IMR-90 (cell line): ENCODE data around the gene PHC2. TPM values are rescaled to one million over a fixed set of nuclear protein-coding genes. Genes with fewer than 3 reads are reported as not detected.

Experiments
- ATAC-seq: fragments of 200-7000 bp; cut with Tn5 transposase; 2 replicates; pipeline ENCODE4 v1.9.1; 2020; ENCODE audit warnings: low read depth, mild to moderate bottlenecking, moderate library complexity
- BruUV-seq: library from RNA; stranded (reverse); fragments of 400-500 nt; replicated peaks from 2 replicates; lab custom pipeline; 2021; lab: Mats Ljungman, UMichigan
- CTCF ChIA-PET: fragments of 300-600 bp; formaldehyde crosslinking; extraction: SDS; loops from one replicate; lab custom pipeline; 2021; ENCODE audit warnings: antibody characterized with exemption; lab: Yijun Ruan, JAX
- POLR2A ChIA-PET: fragments of 300-600 bp; sonication (Branson Sonifier 250); formaldehyde crosslinking; loops from one replicate; lab custom pipeline; 2022; ENCODE audit warnings: antibody characterized with exemption; ENCODE audit not compliant: unreplicated experiment; lab: Charles Lee
- DNase-seq: peaks from one replicate; pipeline ENCODE4 v3.0.0; 2013
- H2AFZ ChIP-seq: replicated peaks from 2 replicates; pipeline ENCODE3; 2013; ENCODE audit warnings: low read length, mild to moderate bottlenecking; ENCODE audit not compliant: poor library complexity
- H2AK5ac ChIP-seq: 2 replicates; pipeline ENCODE4 v1.6.1; 2013; ENCODE audit warnings: low read depth, low read length, inconsistent platforms
- H2AK9ac ChIP-seq: replicated peaks from 2 replicates; pipeline ENCODE3; 2013; ENCODE audit warnings: mild to moderate bottlenecking, low read depth, low read length, moderate library complexity; ENCODE audit not compliant: poor library complexity
- H2BK120ac ChIP-seq: 2 replicates; pipeline ENCODE4 v1.6.1; 2013; ENCODE audit warnings: low read depth, low read length, inconsistent platforms
- H2BK15ac ChIP-seq: 3 replicates; pipeline ENCODE4 v1.6.1; 2013; ENCODE audit warnings: low read depth, low read length, inconsistent platforms
- H2BK20ac ChIP-seq: 2 replicates; pipeline ENCODE4 v1.6.1; 2013; ENCODE audit warnings: low read depth, mild to moderate bottlenecking, inconsistent platforms, low read length, moderate library complexity
- H2BK5ac ChIP-seq: 2 replicates; pipeline ENCODE4 v1.6.1; 2013; ENCODE audit warnings: mild to moderate bottlenecking, low read depth, low read length, inconsistent platforms; ENCODE audit not compliant: poor library complexity, severe bottlenecking
- H3K14ac ChIP-seq: replicated peaks from 2 replicates; pipeline ENCODE4 v1.6.1; 2013; ENCODE audit warnings: low read depth, low read length, inconsistent platforms
- H3K18ac ChIP-seq: 2 replicates; pipeline ENCODE4 v1.6.1; 2013; ENCODE audit warnings: low read depth, low read length, control low read depth
- H3K23ac ChIP-seq: 2 replicates; pipeline ENCODE4 v1.6.1; 2013; ENCODE audit warnings: low read depth, low read length, inconsistent platforms
- H3K27ac ChIP-seq: 2 replicates; pipeline ENCODE4 v1.5.1; 2013; ENCODE audit warnings: mild to moderate bottlenecking, control low read depth, low read length; ENCODE audit not compliant: insufficient read depth
- H3K27me3 ChIP-seq: 2 replicates; pipeline ENCODE4 v1.6.1; 2013; ENCODE audit warnings: low read length; ENCODE audit not compliant: control insufficient read depth, insufficient read depth
- H3K36me3 ChIP-seq: 2 replicates; pipeline ENCODE4 v1.6.1; 2013; ENCODE audit warnings: low read length, mixed read lengths; ENCODE audit not compliant: control insufficient read depth, insufficient read depth
- H3K4ac ChIP-seq: 2 replicates; pipeline ENCODE4 v1.6.1; 2013; ENCODE audit warnings: low read depth, low read length, inconsistent platforms
- H3K4me1 ChIP-seq: 2 replicates; pipeline ENCODE4 v1.6.1; 2013; ENCODE audit warnings: low read length, mixed read lengths; ENCODE audit not compliant: control insufficient read depth, insufficient read depth
- H3K4me2 ChIP-seq: 2 replicates; pipeline ENCODE4 v1.6.1; 2013; ENCODE audit warnings: low read depth, mild to moderate bottlenecking, control low read depth, low read length, moderate library complexity
- H3K4me3 ChIP-seq: 2 replicates; pipeline ENCODE4 v1.5.1; 2013; ENCODE audit warnings: low read depth, mild to moderate bottlenecking, control low read depth, low read length, moderate library complexity; ENCODE audit not compliant: insufficient read depth
- H3K56ac ChIP-seq: 2 replicates; pipeline ENCODE4 v1.6.1; 2013; ENCODE audit warnings: low read length, inconsistent platforms; ENCODE audit not compliant: insufficient read depth; ENCODE audit errors: extremely low read depth
- H3K79me1 ChIP-seq, 2 experiments: 2 replicates each; pipeline ENCODE4 v1.6.1; 2013; ENCODE audit warnings: low read length in 2 of 2, inconsistent platforms in 1 of 2, low read depth in 1 of 2
- H3K9ac ChIP-seq: 2 replicates; pipeline ENCODE4 v1.6.1; 2013; ENCODE audit warnings: low read depth, low read length, control low read depth
- H3K9me1 ChIP-seq: 2 replicates; pipeline ENCODE4 v1.6.1; 2013; ENCODE audit warnings: low read length, inconsistent platforms; ENCODE audit not compliant: insufficient read depth
- H3K9me3 ChIP-seq: 2 replicates; pipeline ENCODE4 v1.6.1; 2013; ENCODE audit warnings: low read length; ENCODE audit not compliant: control insufficient read depth, insufficient read depth
- H4K20me1 ChIP-seq: 2 replicates; pipeline ENCODE4 v1.6.1; 2013; ENCODE audit warnings: low read length, inconsistent platforms; ENCODE audit not compliant: insufficient read depth
- H4K5ac ChIP-seq: 2 replicates; pipeline ENCODE4 v1.6.1; 2013; ENCODE audit warnings: mild to moderate bottlenecking, low read depth, low read length, control low read depth
- H4K8ac ChIP-seq, 2 experiments: 2 replicates each; pipeline ENCODE4 v1.6.1; 2013; ENCODE audit warnings: low read depth in 2 of 2, low read length in 2 of 2, control low read depth in 1 of 2, inconsistent platforms in 1 of 2
- H4K91ac ChIP-seq: 2 replicates; pipeline ENCODE4 v1.6.1; 2013; ENCODE audit warnings: low read depth, low read length, inconsistent platforms; ENCODE audit not compliant: insufficient read depth
- BHLHE40 ChIP-seq: fragments of 150-350 bp; IDR thresholded peaks from 2 replicates; pipeline ENCODE4 v1.6.1; 2016; ENCODE audit warnings: mild to moderate bottlenecking, low read depth, low read length
- CEBPB ChIP-seq: IDR thresholded peaks from 2 replicates; pipeline ENCODE4 v1.6.1; 2012; ENCODE audit warnings: low read depth, low read length, improper control_type of control experiment
- CHD1 ChIP-seq: IDR thresholded peaks from 2 replicates; pipeline ENCODE4 v1.6.1; 2012; ENCODE audit warnings: low read depth, low read length, improper control_type of control experiment
- ELK1 ChIP-seq: fragments of 150-350 bp; IDR thresholded peaks from 2 replicates; pipeline ENCODE4 v1.6.1; 2016; ENCODE audit warnings: low read depth, mild to moderate bottlenecking, low read length, moderate library complexity, borderline replicate concordance
- FOS ChIP-seq: fragments of 150-350 bp; IDR thresholded peaks from 2 replicates; pipeline ENCODE4 v1.6.1; 2016; ENCODE audit warnings: low read depth, low read length
- MAFK ChIP-seq: IDR thresholded peaks from 2 replicates; pipeline ENCODE4 v1.6.1; 2012; ENCODE audit warnings: low read depth, low read length, improper control_type of control experiment
- MAZ ChIP-seq: IDR thresholded peaks from 2 replicates; pipeline ENCODE4 v1.6.1; 2012; ENCODE audit warnings: low read depth, mild to moderate bottlenecking, low read length, improper control_type of control experiment, moderate library complexity, borderline replicate concordance
- MXI1 ChIP-seq: IDR thresholded peaks from 2 replicates; pipeline ENCODE4 v1.6.1; 2012; ENCODE audit warnings: low read depth, mild to moderate bottlenecking, low read length, moderate library complexity, borderline replicate concordance
- NFE2L2 ChIP-seq: fragments of 150-350 bp; IDR thresholded peaks from 2 replicates; pipeline ENCODE4 v1.6.1; 2016; ENCODE audit warnings: low read depth, mild to moderate bottlenecking, low read length
- POLR2A ChIP-seq: IDR thresholded peaks from 2 replicates; pipeline ENCODE4 v1.6.1; 2012; ENCODE audit warnings: mild to moderate bottlenecking, low read depth, low read length
- RCOR1 ChIP-seq: IDR thresholded peaks from 2 replicates; pipeline ENCODE4 v1.6.1; 2012; ENCODE audit warnings: mild to moderate bottlenecking, low read length, improper control_type of control experiment; ENCODE audit not compliant: insufficient replicate concordance
- RFX5 ChIP-seq: IDR thresholded peaks from 2 replicates; pipeline ENCODE4 v1.8.0; 2012; ENCODE audit warnings: low read depth, mild to moderate bottlenecking, low read length, moderate library complexity
- SMC3 ChIP-seq: fragments of 150-350 bp; IDR thresholded peaks from 2 replicates; pipeline ENCODE4 v1.6.1; 2016; ENCODE audit warnings: low read depth, mild to moderate bottlenecking, antibody characterized with exemption, low read length, moderate library complexity
- WGBS, 2 experiments: methylation state at CpG; one replicate each; pipeline versions ENCODE4 v1.1.5 to v1.1.7; 2013; ENCODE audit warnings: missing lambda C conversion rate in 2 of 2; ENCODE audit not compliant: insufficient read length in 1 of 2; ENCODE audit errors: extremely low coverage in 2 of 2; 5-methylcytosine and 5-hydroxymethylcytosine counted together
- dilution Hi-C: fragments of 300-500 bp; cut with HindIII; formaldehyde crosslinking; loops from one replicate; pipeline ENCODE4 v1.14.3; 2018; ENCODE audit warnings: low sequenced_read_pairs; ENCODE audit not compliant: unreplicated experiment
- in situ Hi-C: fragments of 300-500 bp; cut with MboI; formaldehyde crosslinking; loops from 3 replicates; pipeline ENCODE4 v1.14.3; 2019; ENCODE audit warnings: low sequenced_read_pairs, inconsistent platforms, mixed read lengths
- intact Hi-C: fragments of 100-400 bp; cut with micrococcal nuclease; formaldehyde crosslinking; loops from 2 replicates; pipeline ENCODE4 v1.10.0; 2022
- polyA plus RNA-seq, 3 experiments: library from polyadenylated mRNA; depleted of rRNA; stranded (reverse); fragments of >200 nt; gene quantifications; 2 replicates each; pipeline ENCODE4 v1.2.3, GENCODE V29; 2012; ENCODE audit warnings: low replicate concordance in 1 of 3
- total RNA-seq: library from RNA; depleted of rRNA; stranded (reverse); fragments of >200 nt; gene quantifications from 2 replicates; pipeline ENCODE4 v1.2.3, GENCODE V29; 2012
- TF ChIP-seq, protein P1 (sequence below): conservative IDR thresholded peaks from 2 replicates; pipeline ENCODE4 v1.5.1; 2012; ENCODE audit warnings: mild to moderate bottlenecking, low read depth, low read length, improper control_type of control experiment
- TF ChIP-seq, protein P2 (sequence below): fragments of 150-350 bp; IDR thresholded peaks from 2 replicates; pipeline ENCODE4 v1.6.1; 2017; ENCODE audit warnings: mild to moderate bottlenecking, antibody characterized with exemption, low read length, low read depth

PHC2 gene
- total and polyA plus RNA-seq, 2 of the 4 experiments (the other 2 are of a cell fraction): 46.4 to 98.1 TPM

DNA sequence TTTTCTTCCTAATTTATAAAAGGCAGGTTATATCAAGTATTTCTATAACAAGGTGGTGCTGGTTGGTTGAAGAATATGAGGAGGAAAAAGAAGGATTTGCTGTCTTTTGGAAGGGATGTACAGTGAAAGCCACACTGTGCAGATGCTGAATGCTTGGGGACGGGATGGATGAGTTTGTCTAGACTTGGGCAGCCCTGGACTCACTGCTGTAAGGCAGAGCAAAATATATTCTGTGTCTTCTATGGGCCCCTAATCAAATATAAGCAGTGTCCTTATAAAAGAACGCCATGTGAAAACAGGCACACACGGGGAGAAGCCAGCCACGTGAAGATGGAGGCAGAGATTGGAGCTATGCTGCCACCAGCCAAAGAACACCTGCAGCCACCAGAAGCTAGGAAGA, 47.4 kb downstream of the PHC2 start:
- Histone ChIP-seq H3K79me1 (peaks cover 17 to 39% of the 10 kb centered on the region in 2 experiments), H3K9ac (no peak overlapping the region), H2BK5ac (peak overlapping the region; percentile 12), H2BK120ac (peak overlapping the region; percentile 83), H2AK5ac (peak overlapping the region; percentile 86), H3K18ac (peak overlapping the region; percentile 22), H3K4me2 (no peak overlapping the region), H3K36me3 (no peaks in the 10 kb centered on the region), H2AFZ (no peak overlapping the region), H3K23ac (no peak overlapping the region; the same call in 1 of the 2 replicates), H3K9me1 (peaks cover 22% of the 10 kb centered on the region), H3K14ac (peak overlapping the region; percentile 29), H4K8ac (peak overlapping the region; percentile 58 to 66), H2AK9ac (peak overlapping the region; percentile 63), H3K9me3 (no peaks in the 10 kb centered on the region), H3K4me1 (peaks cover 41% of the 10 kb centered on the region), H3K4me3 (no peak overlapping the region), H3K56ac (no peak overlapping the region), H4K20me1 (no peaks in the 10 kb centered on the region), H2BK20ac (peak overlapping the region; percentile 72), H3K4ac (peak overlapping the region; percentile 59), H4K5ac (peak overlapping the region; percentile 58; the same call in 1 of the 2 replicates), H3K27me3 (no peaks in the 10 kb centered on the region), H3K27ac (peak overlapping the region; percentile 31; the same call in 1 of the 2 replicates), H2BK15ac (peak overlapping the region; percentile 22; the same call in 1 of the 3 replicates), H4K91ac (peak overlapping the region; percentile 56)
- POLR2A ChIA-PET: no interaction called here
- intact Hi-C loops (no loop called here), dilution Hi-C loops (no loop called here), in situ Hi-C loops (no loop called here)
- TF ChIP-seq, protein P1, sequence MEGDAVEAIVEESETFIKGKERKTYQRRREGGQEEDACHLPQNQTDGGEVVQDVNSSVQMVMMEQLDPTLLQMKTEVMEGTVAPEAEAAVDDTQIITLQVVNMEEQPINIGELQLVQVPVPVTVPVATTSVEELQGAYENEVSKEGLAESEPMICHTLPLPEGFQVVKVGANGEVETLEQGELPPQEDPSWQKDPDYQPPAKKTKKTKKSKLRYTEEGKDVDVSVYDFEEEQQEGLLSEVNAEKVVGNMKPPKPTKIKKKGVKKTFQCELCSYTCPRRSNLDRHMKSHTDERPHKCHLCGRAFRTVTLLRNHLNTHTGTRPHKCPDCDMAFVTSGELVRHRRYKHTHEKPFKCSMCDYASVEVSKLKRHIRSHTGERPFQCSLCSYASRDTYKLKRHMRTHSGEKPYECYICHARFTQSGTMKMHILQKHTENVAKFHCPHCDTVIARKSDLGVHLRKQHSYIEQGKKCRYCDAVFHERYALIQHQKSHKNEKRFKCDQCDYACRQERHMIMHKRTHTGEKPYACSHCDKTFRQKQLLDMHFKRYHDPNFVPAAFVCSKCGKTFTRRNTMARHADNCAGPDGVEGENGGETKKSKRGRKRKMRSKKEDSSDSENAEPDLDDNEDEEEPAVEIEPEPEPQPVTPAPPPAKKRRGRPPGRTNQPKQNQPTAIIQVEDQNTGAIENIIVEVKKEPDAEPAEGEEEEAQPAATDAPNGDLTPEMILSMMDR: no peak
- TF ChIP-seq CEBPB (no peak), RFX5 (no peak), ELK1 (no peak), FOS (no peak), POLR2A (no peak), CHD1 (no peak), RCOR1 (no peak), MXI1 (no peak), BHLHE40 (no peak), MAZ (no peak), MAFK (no peak), SMC3 (no peak), NFE2L2 (no peak)
- TF ChIP-seq, protein P2, sequence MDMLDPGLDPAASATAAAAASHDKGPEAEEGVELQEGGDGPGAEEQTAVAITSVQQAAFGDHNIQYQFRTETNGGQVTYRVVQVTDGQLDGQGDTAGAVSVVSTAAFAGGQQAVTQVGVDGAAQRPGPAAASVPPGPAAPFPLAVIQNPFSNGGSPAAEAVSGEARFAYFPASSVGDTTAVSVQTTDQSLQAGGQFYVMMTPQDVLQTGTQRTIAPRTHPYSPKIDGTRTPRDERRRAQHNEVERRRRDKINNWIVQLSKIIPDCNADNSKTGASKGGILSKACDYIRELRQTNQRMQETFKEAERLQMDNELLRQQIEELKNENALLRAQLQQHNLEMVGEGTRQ: no peak
- CTCF ChIA-PET: interaction anchor here (0.9 kb wide), 1 partner anchor 73 kb away, joined by 6 read pairs; no protein-coding TSS in a partner anchor
- 89% methylated on average over 3 of the region's 4 CpGs; no CpG with 5 or more reads in 1 of the 2 experiments for WGBS, 2 experiments
- no TSS peak for BruUV-seq
- ATAC-seq (no peak), DNase-seq (no peak)
